A673 (cell line): ENCODE results near the gene SCIMP. TPM values are rescaled to one million over a fixed set of nuclear protein-coding genes. Genes with fewer than 3 reads are reported as not detected.

Experiments
- BruUV-seq: library from RNA; stranded (reverse); fragments of 400-500 nt; replicated peaks from 2 replicates; lab custom pipeline; 2021; lab: Mats Ljungman, UMichigan
- CTCF ChIA-PET: fragments of 300-600 bp; sonication (Branson Sonifier 250); formaldehyde crosslinking; loops from one replicate; lab custom pipeline; 2022; ENCODE audit warnings: antibody characterized with exemption; lab: Charles Lee
- POLR2A ChIA-PET: fragments of 300-600 bp; sonication (Branson Sonifier 250); formaldehyde crosslinking; loops from one replicate; lab custom pipeline; 2022; ENCODE audit warnings: antibody characterized with exemption; ENCODE audit not compliant: low non-redundant PET; lab: Charles Lee
- DNase-seq: peaks from one replicate; pipeline ENCODE4 v3.0.0-alpha.2; 2015; ENCODE audit warnings: low spot score
- H3K27ac ChIP-seq: fragments of 200-600 bp; sonication (generic); 2 replicates; pipeline ENCODE4 v1.5.1; 2016; ENCODE audit warnings: mixed run types, low read depth, mild to moderate bottlenecking, mixed read lengths, antibody characterized with exemption, low read length; ENCODE audit not compliant: poor library complexity, severe bottlenecking
- H3K27me3 ChIP-seq: fragments of 200-600 bp; sonication (generic); replicated peaks from 2 replicates; pipeline ENCODE4 v1.6.1; 2017; ENCODE audit warnings: mixed run types, low read depth, mild to moderate bottlenecking, mixed read lengths, antibody characterized with exemption, low read length; ENCODE audit not compliant: insufficient read depth, poor library complexity
- H3K36me3 ChIP-seq: fragments of 200-600 bp; sonication (generic); 2 replicates; pipeline ENCODE4 v1.6.1; 2016; ENCODE audit warnings: mixed run types, mild to moderate bottlenecking, mixed read lengths, antibody characterized with exemption, low read length; ENCODE audit not compliant: insufficient read depth, poor library complexity, severe bottlenecking
- H3K4me1 ChIP-seq: fragments of 200-600 bp; sonication (generic); 2 replicates; pipeline ENCODE4 v1.6.1; 2017; ENCODE audit warnings: mixed run types, mild to moderate bottlenecking, mixed read lengths, antibody characterized with exemption, low read length; ENCODE audit not compliant: insufficient read depth, poor library complexity, severe bottlenecking
- H3K4me3 ChIP-seq: fragments of 200-600 bp; sonication (generic); 2 replicates; pipeline ENCODE4 v1.5.1; 2016; ENCODE audit warnings: low read depth, mixed run types, mild to moderate bottlenecking, mixed read lengths, low read length; ENCODE audit not compliant: poor library complexity, severe bottlenecking
- H3K9me3 ChIP-seq: fragments of 200-600 bp; sonication (generic); 2 replicates; pipeline ENCODE4 v1.6.1; 2016; ENCODE audit warnings: mixed run types, low read depth, mild to moderate bottlenecking, mixed read lengths, antibody characterized with exemption, low read length; ENCODE audit not compliant: poor library complexity, severe bottlenecking
- CTCF ChIP-seq: fragments of 300-800, 200-600 bp; sonication (generic); conservative IDR thresholded peaks from 2 replicates; pipeline ENCODE4 v1.5.1; 2017; ENCODE audit warnings: low read depth, mild to moderate bottlenecking, antibody characterized with exemption, low read length, moderate library complexity, mixed read lengths
- EZH2 ChIP-seq: fragments of 200-600 bp; sonication (generic); IDR thresholded peaks from 2 replicates; pipeline ENCODE4 v1.6.1; 2017; ENCODE audit warnings: borderline replicate concordance, low read depth, mild to moderate bottlenecking, mixed read lengths, antibody characterized with exemption, low read length; ENCODE audit not compliant: poor library complexity, severe bottlenecking
- intact Hi-C: fragments of 100-400 bp; cut with micrococcal nuclease; formaldehyde crosslinking; loops from one replicate; pipeline ENCODE4 v1.10.0; 2022; ENCODE audit not compliant: unreplicated experiment
- total RNA-seq: library from RNA; stranded (reverse); gene quantifications from 2 replicates; pipeline ENCODE4 v1.2.3, GENCODE V29; 2021

Gene SCIMP
- total RNA-seq, 1 experiment from 2014 or later, result not detected

- POLR2A ChIA-PET, result no interaction called here
These were observed 34.3 kb downstream of the SCIMP start for GRCh38 chr17:5200360-5200759.

GRCh38 chr17:5198472-5198871 lies 36.2 kb downstream of the SCIMP start:
- intact Hi-C loops, result no loop called here
- H3K4me3 ChIP-seq, result no peak overlapping the region
- H3K4me1 ChIP-seq, result no peaks in the 10 kb centered on the region
- ChIA-PET POLR2A (no interaction called here), CTCF (no interaction called here)
- no peaks in the 10 kb centered on the region for H3K36me3 ChIP-seq
- H3K27ac ChIP-seq, result no peak overlapping the region
- TF ChIP-seq EZH2 (no peak), CTCF (no peak)
- no peaks in the 10 kb centered on the region for H3K27me3 ChIP-seq
- DNase-seq, result no peak
- no peaks in the 10 kb centered on the region for H3K9me3 ChIP-seq
- BruUV-seq, result no TSS peak

More at GRCh38 chr17:5200360-5200759, 34.3 kb downstream of the SCIMP start:
- Histone ChIP-seq H3K9me3 (no peaks in the 10 kb centered on the region), H3K27me3 (no peaks in the 10 kb centered on the region), H3K4me3 (no peak overlapping the region), H3K36me3 (no peaks in the 10 kb centered on the region), H3K27ac (no peak overlapping the region), H3K4me1 (no peaks in the 10 kb centered on the region)
- TF ChIP-seq CTCF (no peak), EZH2 (no peak)
- CTCF ChIA-PET, result no interaction called here
- no TSS peak for BruUV-seq
- intact Hi-C loops, result no loop called here
- no peak for DNase-seq

GRCh38 chr17:5194346-5194745 lies 40.3 kb downstream of the SCIMP start:
- peaks cover 14% of the 10 kb centered on the region for H3K36me3 ChIP-seq
- no peaks in the 10 kb centered on the region for H3K27me3 ChIP-seq
- BruUV-seq, result no TSS peak
- H3K4me1 ChIP-seq, result peaks cover 5% of the 10 kb centered on the region
- ChIA-PET POLR2A (no interaction called here), CTCF (no interaction called here)
- intact Hi-C loops, result no loop called here
- no peak overlapping the region for H3K4me3 ChIP-seq
- no peak for TF ChIP-seq EZH2
- no peak for TF ChIP-seq CTCF
- peaks cover 19% of the 10 kb centered on the region for H3K9me3 ChIP-seq
- DNase-seq, result no peak
- no peak overlapping the region for H3K27ac ChIP-seq
